Nephron progenitor cell (in vitro differentiated cells): ENCODE measurements around the gene TBC1D10A.
A peak's percentile ranks its signal among the peaks of the same experiment; 100 is the strongest.

ENCODE experiments used
- DNase-seq: peaks from one replicate; pipeline ENCODE4 v3.0.0; 2021
- H3K27ac Mint-ChIP-seq: 2 replicates; pipeline ENCODE4 v1.8.0; 2021; ENCODE audit warnings: mild to moderate bottlenecking, moderate library complexity, mixed read lengths
- H3K27me3 Mint-ChIP-seq: 2 replicates; pipeline ENCODE4 v1.8.0; 2021; ENCODE audit warnings: mild to moderate bottlenecking, low read depth, mixed read lengths; ENCODE audit not compliant: poor library complexity
- H3K36me3 Mint-ChIP-seq: 2 replicates; pipeline ENCODE4 v1.8.0; 2021; ENCODE audit warnings: low read depth, mixed read lengths
- H3K4me1 Mint-ChIP-seq: 2 replicates; pipeline ENCODE4 v1.8.0; 2021; ENCODE audit warnings: mixed read lengths
- H3K4me3 Mint-ChIP-seq: 2 replicates; pipeline ENCODE4 v1.8.0; 2021; ENCODE audit warnings: mild to moderate bottlenecking, moderate library complexity, mixed read lengths
- H3K9me3 Mint-ChIP-seq: 2 replicates; pipeline ENCODE4 v1.8.0; 2021; ENCODE audit warnings: mild to moderate bottlenecking, moderate library complexity, mixed read lengths
- CTCF ChIP-seq: fragments of 200-600 bp; sonication (generic); IDR thresholded peaks from 2 replicates; pipeline ENCODE4 v1.5.0; 2021; ENCODE audit warnings: antibody characterized with exemption

The TBC1D10A gene

GRCh38 chr22:30270832-30271231 is 55.9 kb downstream of the TBC1D10A start:
- TF ChIP-seq CTCF = no peak
- Mint-ChIP-seq H3K4me3 (no peak overlapping the region), H3K4me1 (peaks cover under 1% of the 10 kb centered on the region), H3K36me3 (no peaks in the 10 kb centered on the region), H3K9me3 (no peaks in the 10 kb centered on the region), H3K27ac (no peak overlapping the region), H3K27me3 (peaks cover 16% of the 10 kb centered on the region)
- DNase-seq = no peak

- Mint-ChIP-seq H3K4me3 (no peak overlapping the region), H3K4me1 (peaks cover under 1% of the 10 kb centered on the region), H3K36me3 (no peaks in the 10 kb centered on the region), H3K27ac (peak overlapping the region; percentile 52), H3K27me3 (peaks cover 7% of the 10 kb centered on the region), H3K9me3 (no peaks in the 10 kb centered on the region)
- DNase-seq = no peak
- TF ChIP-seq CTCF = no peak
Observed at GRCh38 chr22:30268331-30268730, 58.4 kb downstream of the TBC1D10A start.

DNA sequence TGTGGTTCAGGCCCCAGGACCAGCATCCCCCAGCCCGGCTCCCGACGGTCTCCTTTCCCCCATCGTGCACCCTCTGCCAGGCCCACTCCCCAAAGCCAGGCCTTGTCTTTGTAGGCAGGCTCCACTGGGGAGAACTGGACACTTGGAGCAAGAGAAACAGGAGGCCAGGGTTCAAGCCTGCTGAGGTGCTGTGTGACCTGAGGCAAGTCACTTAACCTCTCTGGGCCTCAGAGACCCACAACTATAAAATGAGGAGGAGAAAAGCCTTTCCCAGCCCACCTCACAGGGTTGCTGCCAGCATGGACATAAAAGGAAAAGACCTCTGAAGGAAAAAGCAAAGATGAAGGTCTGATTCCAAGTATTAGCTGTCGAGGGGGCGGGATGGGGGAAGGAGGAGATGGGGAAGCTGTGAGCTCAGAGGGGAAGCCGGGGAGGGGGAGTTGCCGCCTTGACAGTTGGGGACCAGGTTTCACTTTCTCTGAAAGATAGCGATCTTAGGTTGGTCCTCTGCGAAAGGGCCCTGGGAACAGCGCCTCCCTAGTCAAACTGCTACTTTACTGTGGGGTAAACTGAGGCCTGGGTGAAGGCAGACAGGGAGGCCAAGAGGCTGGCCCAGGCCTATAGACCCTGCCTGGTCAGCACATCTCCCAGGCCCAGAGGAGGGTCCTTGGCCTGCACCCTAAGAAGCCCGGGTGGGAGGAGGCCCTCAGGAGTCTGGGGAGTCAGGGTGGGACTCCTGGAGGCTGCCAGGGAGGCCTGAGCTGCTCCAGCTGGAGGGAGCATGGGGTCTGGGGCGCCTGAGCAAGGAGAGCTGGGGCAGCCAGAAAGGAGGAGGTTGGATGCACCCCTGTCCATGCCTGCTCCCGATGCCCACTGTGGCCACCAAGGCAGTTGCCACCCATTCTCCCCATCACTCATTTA is 59.1 kb downstream of the TBC1D10A start:
- no peak for TF ChIP-seq CTCF
- H3K4me1 Mint-ChIP-seq = peaks cover 4% of the 10 kb centered on the region
- no peak overlapping the region for H3K27ac Mint-ChIP-seq
- no peak overlapping the region for H3K4me3 Mint-ChIP-seq
- H3K27me3 Mint-ChIP-seq = peaks cover 6% of the 10 kb centered on the region
- H3K36me3 Mint-ChIP-seq = no peaks in the 10 kb centered on the region
- no peak for DNase-seq
- no peaks in the 10 kb centered on the region for H3K9me3 Mint-ChIP-seq

DNA sequence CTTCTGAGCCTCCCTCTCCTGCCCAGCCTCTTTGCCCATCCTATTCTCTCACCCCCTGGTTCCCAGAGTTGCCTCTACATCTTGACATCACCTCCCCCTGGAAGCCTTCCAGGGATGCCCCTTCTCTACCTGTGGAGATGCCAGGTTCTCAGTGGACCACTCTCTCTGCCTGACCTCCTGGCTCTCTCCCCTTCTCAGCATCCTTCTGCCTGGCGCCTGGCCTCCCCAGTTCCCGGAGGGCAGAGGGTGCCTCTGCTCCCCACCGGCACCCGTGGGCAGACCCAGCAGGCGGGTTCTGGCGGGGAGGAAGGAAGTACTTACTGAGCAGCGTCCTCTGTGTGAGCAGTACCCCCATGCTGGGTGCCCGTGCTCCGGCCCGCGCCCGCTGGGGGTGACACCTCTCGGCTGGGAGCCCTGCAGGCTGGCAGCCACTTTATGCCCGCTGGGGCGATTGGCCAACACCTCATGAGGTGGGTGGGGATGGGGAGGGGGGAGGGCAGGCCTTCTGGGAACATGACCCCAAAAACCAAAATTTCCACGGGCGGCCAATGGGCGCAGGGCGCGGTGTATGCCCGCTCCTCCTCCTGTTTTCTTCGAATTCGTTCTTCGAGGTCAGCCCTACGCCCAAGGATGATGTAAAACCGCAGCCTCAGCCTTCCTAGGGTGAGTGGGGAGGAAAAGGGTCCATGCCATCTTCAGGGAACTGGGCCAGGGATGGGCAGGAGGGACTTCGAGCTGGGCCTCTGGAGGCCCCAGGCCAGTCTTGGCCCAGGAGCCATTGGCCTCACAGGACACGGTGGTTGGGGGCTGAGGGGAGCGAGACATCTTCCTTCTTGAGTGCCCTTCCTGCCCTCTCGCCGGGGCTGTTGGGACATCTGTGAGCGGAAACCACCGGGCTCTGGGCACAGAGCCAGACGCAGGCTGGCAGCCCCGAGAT is 60.0 kb downstream of the TBC1D10A start, which contains the start of gene OSM:
TSS of gene OSM (minus strand) at position 407 of the 937 bp plus-strand sequence. CDS start at position 355, 52 bp downstream.
- no peak for TF ChIP-seq CTCF
- no peaks in the 10 kb centered on the region for H3K36me3 Mint-ChIP-seq

DNA sequence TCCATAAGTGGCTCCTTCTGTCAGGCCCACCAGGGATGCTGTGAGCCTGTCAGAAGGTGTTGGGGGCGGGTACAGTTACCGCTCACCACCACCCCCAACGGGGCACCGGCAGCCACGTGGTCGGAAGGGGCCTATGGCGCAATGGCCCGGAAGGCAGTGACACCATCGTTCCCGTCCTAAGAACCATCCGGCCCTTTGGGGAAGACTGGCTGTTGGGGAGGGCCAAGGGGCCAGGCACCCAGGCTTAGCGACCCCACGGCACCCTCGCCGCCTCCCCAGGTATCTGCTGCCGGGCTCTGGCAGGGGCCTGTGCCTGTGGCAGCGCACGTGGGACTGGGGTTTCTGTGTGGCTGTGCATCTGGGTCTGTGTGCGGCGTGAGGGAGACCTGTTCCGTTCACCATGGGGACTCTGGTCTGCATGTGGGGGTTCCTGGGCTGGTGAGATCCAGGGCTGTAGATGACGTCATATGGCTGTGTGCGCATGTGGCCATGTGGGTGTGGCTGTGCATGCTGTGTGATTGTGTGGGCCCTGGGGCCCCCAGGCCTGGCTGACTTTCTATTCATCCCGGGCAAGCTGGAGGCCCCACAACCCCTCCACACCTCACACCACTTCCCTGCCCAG is 60.8 kb downstream of the TBC1D10A start:
- Mint-ChIP-seq H3K4me1 (peaks cover 4% of the 10 kb centered on the region), H3K9me3 (no peaks in the 10 kb centered on the region), H3K36me3 (no peaks in the 10 kb centered on the region), H3K4me3 (no peak overlapping the region), H3K27me3 (peaks cover 7% of the 10 kb centered on the region), H3K27ac (no peak overlapping the region)
- TF ChIP-seq CTCF = no peak
- no peak for DNase-seq

More for the DNA sequence above, 60.0 kb downstream of the TBC1D10A start, which contains the start of gene OSM:
- Mint-ChIP-seq H3K27me3 (peaks cover 4% of the 10 kb centered on the region), H3K4me3 (no peak within 1 kb of the TSS), H3K27ac (no peak within 1 kb of the TSS), H3K9me3 (no peaks in the 10 kb centered on the region), H3K4me1 (peaks cover 4% of the 10 kb centered on the region)
- no peak for DNase-seq
